Measurements from ENCODE around the gene CEP55.

DNA sequence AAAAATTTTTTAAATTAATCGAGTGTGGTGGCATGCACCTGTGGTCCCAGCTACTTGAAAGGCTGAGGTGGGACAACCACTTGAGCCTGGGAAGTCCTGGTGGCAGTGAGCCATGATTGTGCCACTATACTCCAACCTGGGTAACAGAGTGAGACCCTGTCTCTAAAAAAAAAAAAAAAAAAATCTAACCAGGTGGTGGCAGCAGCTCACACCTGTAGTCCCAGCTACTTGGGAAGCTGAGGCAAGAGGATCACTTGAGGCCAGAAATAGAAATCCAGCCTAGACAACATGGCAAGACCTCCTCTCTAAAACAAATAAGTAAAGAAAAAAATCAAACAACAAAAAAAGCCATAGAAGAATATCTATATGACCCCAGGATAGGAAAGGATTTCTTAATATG, 10.7 kb upstream of the CEP55 start:
- TF ChIP-seq L3MBTL2 (conservative IDR thresholded peaks at IDR 0.05) (no peak), TARDBP (IDR thresholded peaks at IDR 0.05) (no peak), PKNOX1 (IDR thresholded peaks at IDR 0.05) (no peak), ELF4 (IDR thresholded peaks at IDR 0.05) (no peak), FOXK2 (IDR thresholded peaks at IDR 0.05) (no peak), SUZ12 (IDR thresholded peaks at IDR 0.05) (no peak), SP1 (IDR thresholded peaks at IDR 0.05) (no peak), FOXM1 (IDR thresholded peaks at IDR 0.05; ENCODE audit: borderline replicate concordance) (no peak), BHLHE40 (IDR thresholded peaks at IDR 0.05; ENCODE audit: borderline replicate concordance) (no peak), CTBP1 (IDR thresholded peaks at IDR 0.05; ENCODE audit: borderline replicate concordance) (no peak), LEF1 (IDR thresholded peaks at IDR 0.05; ENCODE audit: borderline replicate concordance) (no peak), HDGF (IDR thresholded peaks at IDR 0.05; ENCODE audit: borderline replicate concordance) (no peak)
